SU-DHL-6 (cell line): ENCODE data around the gene IL36A.

Experiments used
- H2AFZ ChIP-seq: fragments of 200-600 bp; sonication (generic); 2 replicates; pipeline ENCODE4 v1.6.1; 2014; ENCODE audit warnings: low read depth, mild to moderate bottlenecking, moderate library complexity, mixed read lengths, antibody characterized with exemption, low read length; ENCODE audit not compliant: severe bottlenecking
- H3F3A ChIP-seq: fragments of 200-600 bp; shearing (Covaris generic); 2 replicates; pipeline ENCODE4 v1.6.0; 2016; ENCODE audit warnings: antibody characterized with exemption, mild to moderate bottlenecking; ENCODE audit not compliant: insufficient read depth
- H3K27ac ChIP-seq: fragments of 200-600 bp; sonication (generic); 2 replicates; pipeline ENCODE4 v1.5.1; 2016; ENCODE audit warnings: low read depth, mild to moderate bottlenecking, low read length, moderate library complexity, mixed read lengths
- H3K27me3 ChIP-seq: fragments of 200-600 bp; sonication (generic), shearing (Covaris generic); 2 replicates; pipeline ENCODE4 v1.6.0; 2014; ENCODE audit warnings: mild to moderate bottlenecking, low read length
- H3K36me3 ChIP-seq: fragments of 200-600 bp; sonication (generic); 2 replicates; pipeline ENCODE4 v1.6.1; 2014; ENCODE audit warnings: mild to moderate bottlenecking, low read length, mixed read lengths
- H3K4me2 ChIP-seq: fragments of 300-600, 200-600 bp; shearing (Covaris generic), sonication (generic); 2 replicates; pipeline ENCODE4 v1.6.0; 2014; ENCODE audit warnings: low read length, low read depth, mild to moderate bottlenecking; ENCODE audit not compliant: poor library complexity, severe bottlenecking
- H3K4me3 ChIP-seq: fragments of 200-600 bp; sonication (generic); 2 replicates; pipeline ENCODE4 v1.5.1; 2014; ENCODE audit warnings: antibody characterized with exemption, low read length, mild to moderate bottlenecking, mixed read lengths; ENCODE audit not compliant: insufficient read depth, poor library complexity, severe bottlenecking
- H3K79me2 ChIP-seq: fragments of 200-600 bp; sonication (generic); 2 replicates; pipeline ENCODE4 v1.6.1; 2014; ENCODE audit warnings: mild to moderate bottlenecking, low read length, moderate library complexity; ENCODE audit not compliant: insufficient read depth
- H3K9ac ChIP-seq: fragments of 200-600 bp; sonication (generic); 2 replicates; pipeline ENCODE4 v1.7.0; 2014; ENCODE audit warnings: mild to moderate bottlenecking, low read length
- H3K9me2 ChIP-seq: fragments of 200-600 bp; sonication (generic); replicated peaks from 2 replicates; pipeline ENCODE4 v1.6.1; 2014; ENCODE audit warnings: low read length; ENCODE audit not compliant: insufficient read depth
- H3K9me3 ChIP-seq: fragments of 200-600 bp; sonication (generic); 2 replicates; pipeline ENCODE4 v1.6.1; 2014; ENCODE audit warnings: low read length, mixed read lengths; ENCODE audit not compliant: insufficient read depth
- H4K20me1 ChIP-seq: fragments of 200-600 bp; sonication (generic); 2 replicates; pipeline ENCODE4 v1.6.1; 2014; ENCODE audit warnings: low read depth, mild to moderate bottlenecking, antibody characterized with exemption, low read length, moderate library complexity, mixed read lengths
- CTCF ChIP-seq: fragments of 200-600 bp; sonication (generic); IDR thresholded peaks from one replicate; pipeline ENCODE4 v1.5.1; 2017; ENCODE audit warnings: antibody characterized with exemption, mild to moderate bottlenecking, low read length, moderate library complexity; ENCODE audit not compliant: insufficient read depth, poor library complexity, severe bottlenecking
- EZH2phosphoT487 ChIP-seq: fragments of 200-600 bp; sonication (generic), shearing (Covaris generic); conservative IDR thresholded peaks from 2 replicates; pipeline ENCODE4 v1.6.1; 2018; ENCODE audit warnings: mild to moderate bottlenecking, antibody characterized with exemption, low read length, moderate library complexity, mixed read lengths

The IL36A gene

GRCh38 chr2:113018509-113018908, 13.2 kb downstream of the IL36A start:
- H3K79me2 ChIP-seq, result no peaks in the 10 kb centered on the region
- H2AFZ ChIP-seq, result no peak overlapping the region

GRCh38 chr2:113021312-113021711, 16.1 kb downstream of the IL36A start:
- Histone ChIP-seq H3K4me3 (no peak overlapping the region), H3K27me3 (no peaks in the 10 kb centered on the region), H3K9ac (no peak overlapping the region), H3K4me2 (no peak overlapping the region), H2AFZ (no peak overlapping the region), H3K36me3 (no peaks in the 10 kb centered on the region), H3K27ac (no peak overlapping the region), H3F3A (no peaks in the 10 kb centered on the region), H4K20me1 (no peaks in the 10 kb centered on the region), H3K79me2 (no peaks in the 10 kb centered on the region), H3K9me2 (no peaks in the 10 kb centered on the region), H3K9me3 (no peaks in the 10 kb centered on the region)
- TF ChIP-seq EZH2phosphoT487, result no peak
- no peak for TF ChIP-seq CTCF

More at GRCh38 chr2:113018509-113018908, 13.2 kb downstream of the IL36A start:
- Histone ChIP-seq H3K27me3 (no peaks in the 10 kb centered on the region), H3K4me2 (no peak overlapping the region), H3K27ac (no peak overlapping the region), H3K9ac (no peak overlapping the region), H3K9me3 (no peaks in the 10 kb centered on the region), H3K36me3 (no peaks in the 10 kb centered on the region), H3K4me3 (no peak overlapping the region), H3F3A (no peaks in the 10 kb centered on the region), H3K9me2 (no peaks in the 10 kb centered on the region), H4K20me1 (no peaks in the 10 kb centered on the region)
- TF ChIP-seq CTCF (no peak), EZH2phosphoT487 (no peak)

GRCh38 chr2:113024764-113025163, 19.5 kb downstream of the IL36A start:
- H3K36me3 ChIP-seq, result no peaks in the 10 kb centered on the region
- no peaks in the 10 kb centered on the region for H3K79me2 ChIP-seq
- no peak overlapping the region for H3K4me3 ChIP-seq
- no peaks in the 10 kb centered on the region for H3F3A ChIP-seq
- no peaks in the 10 kb centered on the region for H3K9me2 ChIP-seq
- H3K27me3 ChIP-seq, result no peaks in the 10 kb centered on the region
- no peak overlapping the region for H3K4me2 ChIP-seq
- no peak overlapping the region for H3K27ac ChIP-seq
- TF ChIP-seq CTCF, result no peak
- H3K9ac ChIP-seq, result no peak overlapping the region
- no peaks in the 10 kb centered on the region for H3K9me3 ChIP-seq
- no peaks in the 10 kb centered on the region for H4K20me1 ChIP-seq
- H2AFZ ChIP-seq, result no peak overlapping the region

- no peaks in the 10 kb centered on the region for H4K20me1 ChIP-seq
- H3F3A ChIP-seq, result no peaks in the 10 kb centered on the region
- H3K27ac ChIP-seq, result no peak overlapping the region
- H3K9ac ChIP-seq, result no peak overlapping the region
- no peaks in the 10 kb centered on the region for H3K79me2 ChIP-seq
- no peaks in the 10 kb centered on the region for H3K27me3 ChIP-seq
- no peak overlapping the region for H3K4me2 ChIP-seq
- no peaks in the 10 kb centered on the region for H3K36me3 ChIP-seq
- no peak overlapping the region for H3K4me3 ChIP-seq
- no peak for TF ChIP-seq CTCF
- no peak for TF ChIP-seq EZH2phosphoT487
- no peak overlapping the region for H2AFZ ChIP-seq
- H3K9me3 ChIP-seq, result no peaks in the 10 kb centered on the region
- no peaks in the 10 kb centered on the region for H3K9me2 ChIP-seq
These were observed 20.5 kb downstream of the IL36A start for GRCh38 chr2:113025737-113026136.
